Body of pancreas (tissue), 4 donors: ENCODE data around the gene NOP14.

Experiments
- POLR2A ChIP-seq, 3 donors: fragments of 450-650 bp; IDR thresholded peaks; one replicate each; pipeline ENCODE4 v1.6.1; 2016; ENCODE audit warnings: antibody characterized with exemption in 3 of 3, mild to moderate bottlenecking in 2 of 3
- TF ChIP-seq, protein P1 (sequence below), 7 experiments: fragments of 450-650 bp in 4 of 7; fragments of 200-600 bp in 3 of 7; sonication (generic) in 3 of 7; IDR thresholded peaks; one replicate each; pipeline ENCODE4 v1.5.1; 2016 to 2019; ENCODE audit warnings: antibody characterized with exemption in 7 of 7

DNA sequence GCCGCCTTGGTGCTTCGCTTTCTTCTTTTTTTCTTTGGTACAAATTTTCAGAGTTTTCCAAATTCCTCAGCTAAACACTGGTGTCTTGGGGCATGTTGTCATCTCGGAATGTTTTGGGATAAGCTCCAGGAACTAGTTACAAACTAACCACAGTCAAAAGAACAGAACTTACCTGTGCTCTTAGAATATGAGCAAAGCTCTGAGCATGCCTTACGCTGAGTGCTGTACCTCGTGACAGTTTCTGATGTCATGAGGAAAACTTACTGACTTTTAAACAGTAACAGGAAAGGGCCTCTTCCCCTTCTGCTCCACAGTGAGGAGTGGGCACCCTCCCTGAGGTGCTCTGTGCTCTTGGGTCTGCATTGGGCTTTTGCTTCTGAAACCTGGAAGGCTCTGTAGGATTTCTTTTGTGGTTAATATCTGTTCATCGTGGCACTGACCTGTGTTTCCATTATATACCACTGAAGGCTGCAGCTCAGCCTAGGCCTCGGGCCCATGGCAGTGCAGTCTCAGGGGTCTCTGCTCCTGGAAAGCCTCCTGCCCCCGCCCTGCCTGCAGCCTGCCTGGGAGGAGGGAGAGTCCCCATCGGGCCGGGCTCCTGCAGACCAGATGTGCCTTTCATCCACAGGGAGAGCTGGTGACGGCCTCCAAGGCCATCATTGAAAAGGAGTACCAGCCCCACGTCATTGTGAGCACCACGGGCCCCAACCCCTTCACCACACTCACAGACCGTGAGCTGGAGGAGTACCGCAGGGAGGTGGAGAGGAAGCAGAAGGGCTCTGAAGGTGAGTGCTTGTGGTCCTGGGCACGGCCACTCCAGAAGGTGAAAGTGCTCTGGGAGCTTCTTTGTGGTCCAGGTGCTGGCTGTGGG, 48.7 kb downstream of the NOP14 start:
- TF ChIP-seq, protein P1, sequence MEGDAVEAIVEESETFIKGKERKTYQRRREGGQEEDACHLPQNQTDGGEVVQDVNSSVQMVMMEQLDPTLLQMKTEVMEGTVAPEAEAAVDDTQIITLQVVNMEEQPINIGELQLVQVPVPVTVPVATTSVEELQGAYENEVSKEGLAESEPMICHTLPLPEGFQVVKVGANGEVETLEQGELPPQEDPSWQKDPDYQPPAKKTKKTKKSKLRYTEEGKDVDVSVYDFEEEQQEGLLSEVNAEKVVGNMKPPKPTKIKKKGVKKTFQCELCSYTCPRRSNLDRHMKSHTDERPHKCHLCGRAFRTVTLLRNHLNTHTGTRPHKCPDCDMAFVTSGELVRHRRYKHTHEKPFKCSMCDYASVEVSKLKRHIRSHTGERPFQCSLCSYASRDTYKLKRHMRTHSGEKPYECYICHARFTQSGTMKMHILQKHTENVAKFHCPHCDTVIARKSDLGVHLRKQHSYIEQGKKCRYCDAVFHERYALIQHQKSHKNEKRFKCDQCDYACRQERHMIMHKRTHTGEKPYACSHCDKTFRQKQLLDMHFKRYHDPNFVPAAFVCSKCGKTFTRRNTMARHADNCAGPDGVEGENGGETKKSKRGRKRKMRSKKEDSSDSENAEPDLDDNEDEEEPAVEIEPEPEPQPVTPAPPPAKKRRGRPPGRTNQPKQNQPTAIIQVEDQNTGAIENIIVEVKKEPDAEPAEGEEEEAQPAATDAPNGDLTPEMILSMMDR (IDR thresholded peaks at IDR 0.05), result no peak
- no peak for TF ChIP-seq POLR2A (IDR thresholded peaks at IDR 0.05)
